ENCODE data around the gene TCIRG1. TPM values are rescaled to one million over a fixed set of nuclear protein-coding genes. Genes with fewer than 3 reads are reported as not detected.

The TCIRG1 gene
- total and polyA plus RNA-seq, 2 of the 13 experiments (the other 11 are each of a cell fraction or from before 2014, with no cell fraction given) = 48.0 to 69.6 TPM

DNA sequence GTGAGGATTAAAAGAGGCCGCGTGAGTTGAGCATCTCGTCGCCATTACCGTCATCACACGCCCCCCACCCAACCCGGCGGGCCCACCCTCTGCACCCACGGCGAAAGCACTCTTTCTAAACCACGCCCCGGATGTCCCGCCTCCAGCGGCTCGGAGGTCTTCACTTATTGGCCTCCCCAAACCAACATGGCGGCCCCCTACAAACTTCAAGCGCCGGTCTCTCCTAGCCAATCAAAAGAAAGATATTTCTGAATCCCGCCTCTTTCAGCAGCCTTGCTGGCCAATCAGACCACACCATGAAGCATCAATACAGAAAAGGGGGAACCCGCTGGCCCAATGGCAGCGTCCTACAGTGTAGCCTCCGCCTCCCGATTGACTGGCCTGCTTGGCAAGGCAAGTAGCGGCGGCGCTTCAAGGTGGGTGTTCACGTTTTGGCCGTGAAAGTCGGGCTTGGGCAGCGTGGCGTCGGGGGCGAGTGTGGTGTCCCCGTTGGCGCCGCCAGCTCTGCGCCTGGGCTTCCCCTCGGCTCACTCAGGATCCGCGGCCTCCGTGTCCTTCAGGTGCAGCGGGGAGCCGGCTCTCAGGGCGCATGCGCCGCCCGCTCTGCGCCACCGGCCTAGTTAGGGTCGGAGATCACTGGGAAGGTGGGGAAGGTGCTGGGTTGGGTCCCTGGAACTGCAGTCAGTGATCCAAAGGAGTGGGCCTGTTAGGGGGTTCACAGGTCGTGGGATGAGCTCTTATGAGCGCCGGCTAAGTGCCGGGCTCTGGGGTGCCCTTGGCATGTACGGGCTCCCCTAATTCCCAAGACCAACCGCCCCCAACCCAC, 8.3 kb upstream of the TCIRG1 start, which contains the start of gene NDUFS8 (continued):
- TF ChIP-seq, protein P1, sequence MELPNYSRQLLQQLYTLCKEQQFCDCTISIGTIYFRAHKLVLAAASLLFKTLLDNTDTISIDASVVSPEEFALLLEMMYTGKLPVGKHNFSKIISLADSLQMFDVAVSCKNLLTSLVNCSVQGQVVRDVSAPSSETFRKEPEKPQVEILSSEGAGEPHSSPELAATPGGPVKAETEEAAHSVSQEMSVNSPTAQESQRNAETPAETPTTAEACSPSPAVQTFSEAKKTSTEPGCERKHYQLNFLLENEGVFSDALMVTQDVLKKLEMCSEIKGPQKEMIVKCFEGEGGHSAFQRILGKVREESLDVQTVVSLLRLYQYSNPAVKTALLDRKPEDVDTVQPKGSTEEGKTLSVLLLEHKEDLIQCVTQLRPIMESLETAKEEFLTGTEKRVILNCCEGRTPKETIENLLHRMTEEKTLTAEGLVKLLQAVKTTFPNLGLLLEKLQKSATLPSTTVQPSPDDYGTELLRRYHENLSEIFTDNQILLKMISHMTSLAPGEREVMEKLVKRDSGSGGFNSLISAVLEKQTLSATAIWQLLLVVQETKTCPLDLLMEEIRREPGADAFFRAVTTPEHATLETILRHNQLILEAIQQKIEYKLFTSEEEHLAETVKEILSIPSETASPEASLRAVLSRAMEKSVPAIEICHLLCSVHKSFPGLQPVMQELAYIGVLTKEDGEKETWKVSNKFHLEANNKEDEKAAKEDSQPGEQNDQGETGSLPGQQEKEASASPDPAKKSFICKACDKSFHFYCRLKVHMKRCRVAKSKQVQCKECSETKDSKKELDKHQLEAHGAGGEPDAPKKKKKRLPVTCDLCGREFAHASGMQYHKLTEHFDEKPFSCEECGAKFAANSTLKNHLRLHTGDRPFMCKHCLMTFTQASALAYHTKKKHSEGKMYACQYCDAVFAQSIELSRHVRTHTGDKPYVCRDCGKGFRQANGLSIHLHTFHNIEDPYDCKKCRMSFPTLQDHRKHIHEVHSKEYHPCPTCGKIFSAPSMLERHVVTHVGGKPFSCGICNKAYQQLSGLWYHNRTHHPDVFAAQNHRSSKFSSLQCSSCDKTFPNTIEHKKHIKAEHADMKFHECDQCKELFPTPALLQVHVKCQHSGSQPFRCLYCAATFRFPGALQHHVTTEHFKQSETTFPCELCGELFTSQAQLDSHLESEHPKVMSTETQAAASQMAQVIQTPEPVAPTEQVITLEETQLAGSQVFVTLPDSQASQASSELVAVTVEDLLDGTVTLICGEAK (IDR thresholded peaks at IDR 0.05) = no peak
- TF ChIP-seq, protein P1 (CRISPR knock-in tag; IDR thresholded peaks at IDR 0.05) = peak; percentile 57; the same call in 1 of the 2 replicates
- TF ChIP-seq ONECUT2 (CRISPR knock-in tag; IDR thresholded peaks at IDR 0.05) = no peak; the same call in 1 of the 2 replicates
- no peak for TF ChIP-seq GZF1 (CRISPR knock-in tag; IDR thresholded peaks at IDR 0.05)
- TF ChIP-seq ZNF337 (CRISPR knock-in tag; IDR thresholded peaks at IDR 0.05; ENCODE audit: borderline replicate concordance, low read depth) = peak; percentile 60; the same call in 1 of the 2 replicates
- TF ChIP-seq, protein P2, sequence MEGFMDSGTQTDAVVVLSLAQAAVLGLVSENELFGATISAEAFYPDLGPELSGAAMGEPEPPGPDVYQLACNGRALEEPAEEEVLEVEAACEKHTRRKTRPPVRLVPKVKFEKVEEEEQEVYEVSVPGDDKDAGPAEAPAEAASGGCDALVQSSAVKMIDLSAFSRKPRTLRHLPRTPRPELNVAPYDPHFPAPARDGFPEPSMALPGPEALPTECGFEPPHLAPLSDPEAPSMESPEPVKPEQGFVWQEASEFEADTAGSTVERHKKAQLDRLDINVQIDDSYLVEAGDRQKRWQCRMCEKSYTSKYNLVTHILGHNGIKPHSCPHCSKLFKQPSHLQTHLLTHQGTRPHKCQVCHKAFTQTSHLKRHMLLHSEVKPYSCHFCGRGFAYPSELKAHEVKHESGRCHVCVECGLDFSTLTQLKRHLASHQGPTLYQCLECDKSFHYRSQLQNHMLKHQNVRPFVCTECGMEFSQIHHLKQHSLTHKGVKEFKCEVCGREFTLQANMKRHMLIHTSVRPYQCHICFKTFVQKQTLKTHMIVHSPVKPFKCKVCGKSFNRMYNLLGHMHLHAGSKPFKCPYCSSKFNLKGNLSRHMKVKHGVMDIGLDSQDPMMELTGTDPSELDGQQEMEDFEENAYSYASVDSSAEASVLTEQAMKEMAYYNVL (CRISPR knock-in tag; IDR thresholded peaks at IDR 0.05; ENCODE audit: borderline replicate concordance) = 0 out of 2 replicates have a peak, but pooled peaks have one; percentile 49
- no peak for TF ChIP-seq ZSCAN9 (CRISPR knock-in tag; IDR thresholded peaks at IDR 0.05; ENCODE audit: borderline replicate concordance)
- TF ChIP-seq, protein P3, sequence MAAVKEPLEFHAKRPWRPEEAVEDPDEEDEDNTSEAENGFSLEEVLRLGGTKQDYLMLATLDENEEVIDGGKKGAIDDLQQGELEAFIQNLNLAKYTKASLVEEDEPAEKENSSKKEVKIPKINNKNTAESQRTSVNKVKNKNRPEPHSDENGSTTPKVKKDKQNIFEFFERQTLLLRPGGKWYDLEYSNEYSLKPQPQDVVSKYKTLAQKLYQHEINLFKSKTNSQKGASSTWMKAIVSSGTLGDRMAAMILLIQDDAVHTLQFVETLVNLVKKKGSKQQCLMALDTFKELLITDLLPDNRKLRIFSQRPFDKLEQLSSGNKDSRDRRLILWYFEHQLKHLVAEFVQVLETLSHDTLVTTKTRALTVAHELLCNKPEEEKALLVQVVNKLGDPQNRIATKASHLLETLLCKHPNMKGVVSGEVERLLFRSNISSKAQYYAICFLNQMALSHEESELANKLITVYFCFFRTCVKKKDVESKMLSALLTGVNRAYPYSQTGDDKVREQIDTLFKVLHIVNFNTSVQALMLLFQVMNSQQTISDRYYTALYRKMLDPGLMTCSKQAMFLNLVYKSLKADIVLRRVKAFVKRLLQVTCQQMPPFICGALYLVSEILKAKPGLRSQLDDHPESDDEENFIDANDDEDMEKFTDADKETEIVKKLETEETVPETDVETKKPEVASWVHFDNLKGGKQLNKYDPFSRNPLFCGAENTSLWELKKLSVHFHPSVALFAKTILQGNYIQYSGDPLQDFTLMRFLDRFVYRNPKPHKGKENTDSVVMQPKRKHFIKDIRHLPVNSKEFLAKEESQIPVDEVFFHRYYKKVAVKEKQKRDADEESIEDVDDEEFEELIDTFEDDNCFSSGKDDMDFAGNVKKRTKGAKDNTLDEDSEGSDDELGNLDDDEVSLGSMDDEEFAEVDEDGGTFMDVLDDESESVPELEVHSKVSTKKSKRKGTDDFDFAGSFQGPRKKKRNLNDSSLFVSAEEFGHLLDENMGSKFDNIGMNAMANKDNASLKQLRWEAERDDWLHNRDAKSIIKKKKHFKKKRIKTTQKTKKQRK (IDR thresholded peaks at IDR 0.05; ENCODE audit: low read length) = peak; percentile 72; the same call in 1 of the 2 replicates
- TF ChIP-seq SRSF9 (IDR thresholded peaks at IDR 0.05; ENCODE audit: borderline replicate concordance, insufficient read depth, low read depth, low read length, poor library complexity, severe bottlenecking) = no peak
- TF ChIP-seq ZBTB7B (CRISPR knock-in tag; IDR thresholded peaks at IDR 0.05) = peak; percentile 69; the same call in 1 of the 2 replicates
- TF ChIP-seq, protein P4, sequence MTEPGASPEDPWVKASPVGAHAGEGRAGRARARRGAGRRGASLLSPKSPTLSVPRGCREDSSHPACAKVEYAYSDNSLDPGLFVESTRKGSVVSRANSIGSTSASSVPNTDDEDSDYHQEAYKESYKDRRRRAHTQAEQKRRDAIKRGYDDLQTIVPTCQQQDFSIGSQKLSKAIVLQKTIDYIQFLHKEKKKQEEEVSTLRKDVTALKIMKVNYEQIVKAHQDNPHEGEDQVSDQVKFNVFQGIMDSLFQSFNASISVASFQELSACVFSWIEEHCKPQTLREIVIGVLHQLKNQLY (CRISPR knock-in tag; IDR thresholded peaks at IDR 0.05) = no peak
- no peak for TF ChIP-seq ZNF558 (CRISPR knock-in tag; IDR thresholded peaks at IDR 0.05; ENCODE audit: borderline replicate concordance)
- TF ChIP-seq FOSL1 (CRISPR knock-in tag; IDR thresholded peaks at IDR 0.05; ENCODE audit: borderline replicate concordance) = no peak

All from HepG2 (cell line).